ENCODE data around the gene KHDRBS1.
"Not testable (repeated sequence)": the region's sequence is repeated elsewhere in the genome, so short reads cannot be mapped to it uniquely, and the experiment has no call there.

KHDRBS1 gene

DNA sequence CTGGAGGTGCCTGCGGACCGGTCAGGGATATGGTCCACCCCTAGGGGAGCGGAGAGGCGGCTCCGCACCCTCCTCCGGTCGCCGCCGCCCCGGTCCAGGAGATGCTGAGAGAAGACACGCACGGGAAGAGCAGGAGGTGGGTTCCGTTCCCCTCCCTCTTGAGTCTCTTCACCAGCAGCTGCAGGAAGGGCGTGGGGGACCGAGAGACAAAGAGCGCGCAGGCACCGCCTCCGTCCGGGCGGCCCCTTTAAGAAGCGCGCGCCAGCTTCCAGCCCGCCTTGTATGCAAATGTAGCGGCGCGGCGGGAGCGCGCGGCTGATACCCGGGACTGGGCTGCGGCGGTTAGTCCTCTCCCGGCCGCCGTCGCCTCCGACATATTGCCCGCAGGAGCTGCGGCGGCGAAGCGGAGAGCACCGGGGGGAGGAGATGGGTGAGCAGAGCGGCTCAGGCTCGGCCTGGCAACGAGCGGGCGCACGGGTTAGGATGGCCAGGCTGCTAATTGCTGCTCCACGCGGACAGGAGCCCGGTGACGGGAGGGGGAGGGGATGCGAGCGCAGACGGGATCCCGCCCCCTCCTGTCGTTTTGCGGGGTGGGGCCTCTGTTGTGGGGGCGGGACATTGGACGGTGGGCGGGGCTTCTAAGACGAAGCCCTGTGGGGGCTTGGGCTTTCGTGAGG is 59.1 kb downstream of the KHDRBS1 start, which contains the start of gene TMEM39B:
TMEM39B (plus strand) TSS at position 318 of the 677 bp plus-strand sequence; CDS start at position 427, 109 bp downstream.
- CTCF ChIA-PET, result interaction anchor here (0.5 to 1.1 kb wide), 10 partner anchors 9 to 327 kb away, joined by 3 to 7 read pairs (median 4); partner anchors contain the start of gene KPNA6
- POLR2A ChIA-PET, result interaction anchor here (0.6 to 2.9 kb wide), 37 partner anchors 9 to 321 kb away, joined by 3 to 28 read pairs (median 4); partner anchors contain the start of genes BSDC1, CCDC28B, KHDRBS1 and KPNA6
- DNase-seq (ENCODE audit: extremely low spot score), result peak; percentile 100
- TF ChIP-seq BHLHE40 (IDR thresholded peaks at IDR 0.05; ENCODE audit: borderline replicate concordance) (no peak), FOXM1 (IDR thresholded peaks at IDR 0.05; ENCODE audit: borderline replicate concordance) (no peak), FOXA1 (IDR thresholded peaks at IDR 0.05) (no peak), ARNT (IDR thresholded peaks at IDR 0.05) (no peak), ELF4 (IDR thresholded peaks at IDR 0.05) (no peak; the same call in 1 of the 2 replicates), HDGF (IDR thresholded peaks at IDR 0.05; ENCODE audit: borderline replicate concordance) (no peak; the same call in 1 of the 2 replicates), ZNF384 (IDR thresholded peaks at IDR 0.05) (no peak), SUZ12 (IDR thresholded peaks at IDR 0.05) (no peak), CTBP1 (IDR thresholded peaks at IDR 0.05; ENCODE audit: borderline replicate concordance) (no peak), L3MBTL2 (conservative IDR thresholded peaks at IDR 0.05) (no peak), FOXK2 (IDR thresholded peaks at IDR 0.05) (no peak), TARDBP (IDR thresholded peaks at IDR 0.05) (no peak), NFRKB (IDR thresholded peaks at IDR 0.05) (no peak), LEF1 (IDR thresholded peaks at IDR 0.05; ENCODE audit: borderline replicate concordance) (no peak), SP1 (IDR thresholded peaks at IDR 0.05) (no peak)
- TF ChIP-seq, protein P1, sequence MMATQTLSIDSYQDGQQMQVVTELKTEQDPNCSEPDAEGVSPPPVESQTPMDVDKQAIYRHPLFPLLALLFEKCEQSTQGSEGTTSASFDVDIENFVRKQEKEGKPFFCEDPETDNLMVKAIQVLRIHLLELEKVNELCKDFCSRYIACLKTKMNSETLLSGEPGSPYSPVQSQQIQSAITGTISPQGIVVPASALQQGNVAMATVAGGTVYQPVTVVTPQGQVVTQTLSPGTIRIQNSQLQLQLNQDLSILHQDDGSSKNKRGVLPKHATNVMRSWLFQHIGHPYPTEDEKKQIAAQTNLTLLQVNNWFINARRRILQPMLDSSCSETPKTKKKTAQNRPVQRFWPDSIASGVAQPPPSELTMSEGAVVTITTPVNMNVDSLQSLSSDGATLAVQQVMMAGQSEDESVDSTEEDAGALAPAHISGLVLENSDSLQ (IDR thresholded peaks at IDR 0.05), result no peak

DNA sequence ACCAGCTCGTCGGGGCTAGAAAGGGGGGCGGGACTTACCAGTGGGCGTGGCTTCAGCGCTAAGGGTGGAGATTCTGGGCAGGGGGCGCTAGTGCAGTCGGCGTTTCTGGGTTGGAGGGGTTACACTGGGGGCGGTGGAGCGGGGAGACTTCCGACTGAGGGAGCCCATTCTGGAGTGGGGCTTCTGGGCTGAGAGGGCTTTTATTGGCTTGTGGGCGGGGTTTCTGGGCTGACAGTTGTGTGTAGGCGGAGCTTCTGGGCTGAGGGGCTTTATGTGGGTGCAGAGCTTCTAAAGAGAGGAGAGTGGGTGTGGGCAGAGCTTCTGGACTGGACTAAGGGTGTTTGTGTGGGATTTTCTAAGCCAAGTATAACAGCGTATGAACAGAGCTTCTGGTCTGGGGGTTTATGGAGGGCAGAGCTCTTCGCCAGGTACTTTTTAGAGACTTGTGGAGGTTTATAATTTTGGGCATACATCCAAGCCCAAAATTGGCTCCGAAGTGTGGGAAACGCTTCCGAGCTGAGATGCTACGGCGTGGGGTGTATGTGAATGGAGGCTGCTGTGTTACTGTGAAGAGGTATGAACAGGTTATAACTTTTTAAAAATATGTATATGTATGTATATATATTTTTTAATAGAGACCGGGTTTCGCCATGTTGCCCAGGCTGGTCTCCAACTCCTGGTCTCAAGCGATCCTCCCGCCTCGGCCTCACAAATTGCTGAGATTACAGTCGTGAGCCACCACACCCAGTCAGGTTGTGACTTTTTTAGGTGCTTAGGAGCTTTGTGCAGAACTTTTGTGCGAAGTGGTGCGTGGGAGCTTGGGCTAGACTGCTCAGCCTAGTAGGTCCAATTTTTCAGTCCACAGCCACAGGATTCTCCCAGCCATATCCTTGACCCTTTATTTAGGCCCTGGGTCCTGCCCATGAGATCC is 59.9 kb downstream of the KHDRBS1 start:
- POLR2A ChIA-PET, result interaction anchor here (0.6 to 2.9 kb wide), 32 partner anchors 8 to 321 kb away, joined by 3 to 28 read pairs (median 4); partner anchors contain the start of genes BSDC1, KHDRBS1, KPNA6 and TXLNA

DNA sequence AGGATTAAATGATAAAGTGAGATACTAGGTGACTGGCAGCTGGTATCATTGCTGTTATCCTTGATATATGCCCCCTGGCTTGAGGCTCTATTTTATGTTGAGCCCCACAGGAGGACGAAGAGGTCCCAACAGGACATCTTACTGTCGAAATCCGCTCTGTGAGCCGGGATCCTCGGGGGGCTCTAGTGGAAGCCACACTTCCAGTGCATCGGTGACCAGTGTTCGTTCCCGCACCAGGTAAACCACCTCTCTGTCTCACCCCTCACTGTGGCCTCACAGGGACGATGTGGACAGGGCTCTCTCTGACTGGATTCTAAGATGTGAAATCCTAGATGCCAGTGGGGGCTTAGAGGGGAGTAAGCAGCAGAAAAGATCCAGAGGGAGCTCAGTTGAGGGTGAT is 61.2 kb downstream of the KHDRBS1 start:
- no peak for DNase-seq (ENCODE audit: extremely low spot score)
- ChIA-PET POLR2A (interaction anchor here (1.7 kb wide), 1 partner anchor 25 kb away, joined by 4 read pairs; no protein-coding TSS in a partner anchor), CTCF (no interaction called here)
- TF ChIP-seq HDGF (IDR thresholded peaks at IDR 0.05; ENCODE audit: borderline replicate concordance), result no peak

More for the DNA sequence above, 59.9 kb downstream of the KHDRBS1 start:
- TF ChIP-seq SUZ12 (IDR thresholded peaks at IDR 0.05) (no peak), FOXA1 (IDR thresholded peaks at IDR 0.05) (no peak), L3MBTL2 (conservative IDR thresholded peaks at IDR 0.05) (no peak), LEF1 (IDR thresholded peaks at IDR 0.05; ENCODE audit: borderline replicate concordance) (no peak), FOXM1 (IDR thresholded peaks at IDR 0.05; ENCODE audit: borderline replicate concordance) (no peak), HDGF (IDR thresholded peaks at IDR 0.05; ENCODE audit: borderline replicate concordance) (no peak), SP1 (IDR thresholded peaks at IDR 0.05) (no peak), CTBP1 (IDR thresholded peaks at IDR 0.05; ENCODE audit: borderline replicate concordance) (no peak), FOXK2 (IDR thresholded peaks at IDR 0.05) (no peak), ARNT (IDR thresholded peaks at IDR 0.05) (no peak), BHLHE40 (IDR thresholded peaks at IDR 0.05; ENCODE audit: borderline replicate concordance) (no peak), ZNF384 (IDR thresholded peaks at IDR 0.05) (no peak), NFRKB (IDR thresholded peaks at IDR 0.05) (no peak), ELF4 (IDR thresholded peaks at IDR 0.05) (no peak), TARDBP (IDR thresholded peaks at IDR 0.05) (no peak)
- TF ChIP-seq, protein P1 (IDR thresholded peaks at IDR 0.05), result no peak; the same call in 1 of the 2 replicates
- CTCF ChIA-PET, result interaction anchor here (0.6 to 1.1 kb wide), 9 partner anchors 10 to 328 kb away, joined by 3 to 7 read pairs (median 3); partner anchors contain the start of gene KPNA6
- no peak for DNase-seq (ENCODE audit: extremely low spot score)

DNA sequence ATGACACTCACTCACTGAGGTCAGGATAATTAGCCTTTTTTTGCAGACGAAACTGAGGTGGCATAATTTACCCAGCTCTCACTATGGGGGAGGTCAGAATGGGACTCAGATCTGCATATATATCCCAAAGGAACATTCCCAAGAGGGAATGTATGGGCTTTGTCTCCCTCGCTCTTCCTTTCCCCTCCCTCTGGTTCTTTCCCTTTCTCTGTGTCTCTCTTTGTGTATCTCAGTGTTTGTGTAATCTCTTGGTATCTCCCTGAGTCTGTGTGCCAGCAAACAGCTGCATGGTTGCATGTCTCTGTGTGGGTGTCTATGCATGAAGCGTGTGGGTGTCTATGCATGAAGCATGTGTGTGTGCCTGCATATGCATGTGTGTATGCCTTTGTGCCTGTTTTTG is 63.8 kb downstream of the KHDRBS1 start:
- no peak for TF ChIP-seq ELF4 (IDR thresholded peaks at IDR 0.05)
- TF ChIP-seq NFRKB (IDR thresholded peaks at IDR 0.05), result no peak
- TF ChIP-seq ARNT (IDR thresholded peaks at IDR 0.05), result no peak
- TF ChIP-seq TARDBP (IDR thresholded peaks at IDR 0.05), result no peak
- TF ChIP-seq CTBP1 (IDR thresholded peaks at IDR 0.05; ENCODE audit: borderline replicate concordance), result no peak
- no peak for TF ChIP-seq SUZ12 (IDR thresholded peaks at IDR 0.05)
- no peak for TF ChIP-seq L3MBTL2 (conservative IDR thresholded peaks at IDR 0.05)
- no peak for TF ChIP-seq ZNF384 (IDR thresholded peaks at IDR 0.05)
- no peak for TF ChIP-seq SP1 (IDR thresholded peaks at IDR 0.05)
- no peak for TF ChIP-seq FOXM1 (IDR thresholded peaks at IDR 0.05; ENCODE audit: borderline replicate concordance)
- ChIA-PET POLR2A (no interaction called here), CTCF (no interaction called here)
- DNase-seq (ENCODE audit: extremely low spot score), result no peak

DNA sequence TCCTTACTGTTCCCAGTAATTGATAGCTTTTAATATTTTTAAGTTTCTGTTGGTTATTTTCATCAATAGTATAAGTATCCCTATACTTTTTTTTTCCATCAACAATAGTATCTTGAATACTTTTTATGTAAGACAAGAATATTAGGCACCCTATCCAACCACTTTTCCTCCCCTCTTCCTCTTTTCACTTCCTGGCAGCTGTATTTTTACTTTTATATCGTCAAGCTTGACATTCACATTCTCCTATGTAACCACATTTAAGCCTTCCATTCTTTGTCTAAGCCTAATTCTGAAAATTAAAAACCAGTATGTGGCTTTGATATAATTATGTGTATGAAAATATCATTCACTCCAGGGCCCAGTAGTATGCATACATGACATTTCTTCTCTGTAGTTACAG is 68.4 kb downstream of the KHDRBS1 start:
- ChIA-PET POLR2A (interaction anchor here (1.9 kb wide), 1 partner anchor 9 kb away, joined by 12 read pairs; the partner anchor contains the start of gene TMEM39B), CTCF (interaction anchor here (0.7 kb wide), 1 partner anchor 32 kb away, joined by 3 read pairs; no protein-coding TSS in a partner anchor)
- DNase-seq (ENCODE audit: extremely low spot score), result no peak
- no peak for TF ChIP-seq SP1 (IDR thresholded peaks at IDR 0.05)

DNA sequence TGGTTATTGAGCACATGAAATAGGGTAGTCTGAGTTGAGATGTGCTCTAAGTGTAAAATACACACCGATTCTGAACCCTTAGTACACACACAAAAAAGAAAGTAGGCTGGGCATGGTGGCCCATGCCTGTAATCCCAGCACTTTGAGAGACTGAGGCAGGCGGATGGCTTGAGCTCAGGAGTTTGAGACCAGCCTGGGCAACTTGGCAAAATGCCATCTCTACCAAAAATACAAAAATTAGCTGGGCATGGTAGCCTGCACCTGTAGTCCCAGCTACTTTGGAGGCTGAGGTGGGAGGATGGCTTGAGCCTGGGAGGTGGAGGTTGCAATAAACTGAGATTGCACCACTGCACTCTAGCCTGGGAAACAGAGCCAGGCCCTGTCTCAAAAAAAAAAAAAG is 72.7 kb downstream of the KHDRBS1 start:
- POLR2A ChIA-PET; DNase-seq (ENCODE audit: extremely low spot score); CTCF ChIA-PET: not testable (repeated sequence)
